WTC11 (cell line): ENCODE results near the gene MOSMO. TPM values are rescaled to one million over a fixed set of nuclear protein-coding genes. Genes with fewer than 3 reads are reported as not detected.
"Not testable (repeated sequence)": the region's sequence is repeated elsewhere in the genome, so short reads cannot be mapped to it uniquely, and the experiment has no call there.

Experiments used
- ATAC-seq: fragments of 200-7000 bp; cut with Tn5 transposase; 2 replicates; pipeline ENCODE4 v1.10.0; 2021; ENCODE audit warnings: mild to moderate bottlenecking, moderate library complexity
- CTCF ChIA-PET: fragments of 300-600 bp; sonication (Branson Sonifier 250); formaldehyde crosslinking; loops from one replicate; lab custom pipeline; 2021; ENCODE audit warnings: antibody characterized with exemption; lab: Charles Lee
- POLR2A ChIA-PET: fragments of 350-600 bp; sonication (Branson Sonifier 250); formaldehyde crosslinking; loops from one replicate; lab custom pipeline; 2021; ENCODE audit warnings: antibody characterized with exemption; lab: Charles Lee
- DNase-seq: peaks from one replicate; pipeline ENCODE4 v3.0.0; 2021; ENCODE audit warnings: low spot score
- H3K27ac Mint-ChIP-seq: 2 replicates; pipeline ENCODE4 v1.8.0; 2021; ENCODE audit warnings: mixed read lengths
- H3K27me3 Mint-ChIP-seq: 2 replicates; pipeline ENCODE4 v1.8.0; 2021; ENCODE audit warnings: low read depth, mild to moderate bottlenecking, moderate library complexity, mixed read lengths
- H3K36me3 Mint-ChIP-seq: 2 replicates; pipeline ENCODE4 v1.8.0; 2021; ENCODE audit warnings: mixed read lengths
- H3K4me1 Mint-ChIP-seq: 2 replicates; pipeline ENCODE4 v1.8.0; 2022; ENCODE audit warnings: mixed read lengths
- H3K4me3 Mint-ChIP-seq: 2 replicates; pipeline ENCODE4 v1.8.0; 2021; ENCODE audit warnings: mild to moderate bottlenecking, moderate library complexity, mixed read lengths
- H3K9me3 Mint-ChIP-seq: 2 replicates; pipeline ENCODE4 v1.8.0; 2021; ENCODE audit warnings: mixed read lengths
- CREM ChIP-seq: sonication (generic); formaldehyde crosslinking; IDR thresholded peaks from 2 replicates; pipeline ENCODE4 v1.8.1; 2022; ENCODE audit warnings: mild to moderate bottlenecking, missing genetic modification reagents, moderate library complexity
- ETV6 ChIP-seq: sonication (generic); formaldehyde crosslinking; IDR thresholded peaks from 2 replicates; pipeline ENCODE4 v1.8.1; 2022; ENCODE audit warnings: mild to moderate bottlenecking, missing genetic modification reagents
- FOXK1 ChIP-seq: sonication (generic); formaldehyde crosslinking; IDR thresholded peaks from 2 replicates; pipeline ENCODE4 v1.8.0; 2022; ENCODE audit warnings: mild to moderate bottlenecking, moderate library complexity, missing genetic modification reagents
- GTF2I ChIP-seq: fragments of 250-450 bp; sonication (Bioruptor Pico); conservative IDR thresholded peaks from 2 replicates; pipeline ENCODE4 v1.4.0; 2021; ENCODE audit warnings: mild to moderate bottlenecking
- IRF2 ChIP-seq: sonication (generic); formaldehyde crosslinking; IDR thresholded peaks from 2 replicates; pipeline ENCODE4 v1.8.0; 2022; ENCODE audit warnings: low read depth, missing genetic modification reagents, borderline replicate concordance
- NFATC4 ChIP-seq: fragments of 250-450 bp; sonication (Bioruptor Pico); IDR thresholded peaks from 2 replicates; pipeline ENCODE4 v1.9.0; 2021; ENCODE audit warnings: mild to moderate bottlenecking
- NFYB ChIP-seq: sonication (generic); formaldehyde crosslinking; conservative IDR thresholded peaks from 2 replicates; pipeline ENCODE4 v1.8.0; 2022; ENCODE audit warnings: low read depth, missing genetic modification reagents
- NR2C2 ChIP-seq: sonication (generic); formaldehyde crosslinking; IDR thresholded peaks from 2 replicates; pipeline ENCODE4 v1.8.0; 2022; ENCODE audit warnings: mild to moderate bottlenecking, missing genetic modification reagents
- OVOL2 ChIP-seq: fragments of 250-450 bp; sonication (Bioruptor Pico); IDR thresholded peaks from 2 replicates; pipeline ENCODE4 v1.9.0; 2021; ENCODE audit warnings: mild to moderate bottlenecking, borderline replicate concordance
- RORB ChIP-seq: fragments of 250-450 bp; sonication (Bioruptor Pico); IDR thresholded peaks from 2 replicates; pipeline ENCODE4 v1.9.0; 2021; ENCODE audit warnings: mild to moderate bottlenecking
- TEAD1 ChIP-seq: sonication (generic); formaldehyde crosslinking; IDR thresholded peaks from 2 replicates; pipeline ENCODE4 v1.8.0; 2022; ENCODE audit warnings: mild to moderate bottlenecking, missing genetic modification reagents
- TP53 ChIP-seq: sonication (generic); formaldehyde crosslinking; IDR thresholded peaks from 2 replicates; pipeline ENCODE4 v1.8.1; 2023; ENCODE audit warnings: mild to moderate bottlenecking, missing genetic modification reagents
- ZNF219 ChIP-seq: sonication (generic); formaldehyde crosslinking; IDR thresholded peaks from 2 replicates; pipeline ENCODE4 v1.8.0; 2023; ENCODE audit warnings: missing genetic modification reagents, mild to moderate bottlenecking, borderline replicate concordance
- total RNA-seq: library from RNA; stranded (reverse); gene quantifications from 3 replicates; pipeline ENCODE4 v1.2.3, GENCODE V29; 2021
- TF ChIP-seq, protein P1 (sequence below): sonication (generic); formaldehyde crosslinking; IDR thresholded peaks from 2 replicates; pipeline ENCODE4 v1.8.1; 2022; ENCODE audit warnings: mild to moderate bottlenecking, moderate library complexity, missing genetic modification reagents
- TF ChIP-seq, protein P2 (sequence below): fragments of 250-450 bp; sonication (Bioruptor Pico); conservative IDR thresholded peaks from 2 replicates; pipeline ENCODE4 v1.9.0; 2021; ENCODE audit warnings: mild to moderate bottlenecking
- TF ChIP-seq, protein P3 (sequence below): sonication (generic); formaldehyde crosslinking; IDR thresholded peaks from 2 replicates; pipeline ENCODE4 v1.8.1; 2023; ENCODE audit warnings: mild to moderate bottlenecking, missing genetic modification reagents, moderate library complexity
- TF ChIP-seq, protein P4 (sequence below): sonication (generic); formaldehyde crosslinking; IDR thresholded peaks from 2 replicates; pipeline ENCODE4 v1.8.0; 2022; ENCODE audit warnings: mild to moderate bottlenecking, missing genetic modification reagents
- TF ChIP-seq, protein P5 (sequence below): fragments of 250-450 bp; sonication (Bioruptor Pico); IDR thresholded peaks from 2 replicates; pipeline ENCODE4 v1.9.0; 2021; ENCODE audit warnings: moderate library complexity, mild to moderate bottlenecking, inconsistent platforms, borderline replicate concordance
- TF ChIP-seq, protein P6 (sequence below): sonication (generic); formaldehyde crosslinking; IDR thresholded peaks from 2 replicates; pipeline ENCODE4 v1.8.0; 2022; ENCODE audit warnings: mild to moderate bottlenecking, missing genetic modification reagents

Gene MOSMO
- total RNA-seq, 1 experiment from 2014 or later, result 10.7 TPM

DNA sequence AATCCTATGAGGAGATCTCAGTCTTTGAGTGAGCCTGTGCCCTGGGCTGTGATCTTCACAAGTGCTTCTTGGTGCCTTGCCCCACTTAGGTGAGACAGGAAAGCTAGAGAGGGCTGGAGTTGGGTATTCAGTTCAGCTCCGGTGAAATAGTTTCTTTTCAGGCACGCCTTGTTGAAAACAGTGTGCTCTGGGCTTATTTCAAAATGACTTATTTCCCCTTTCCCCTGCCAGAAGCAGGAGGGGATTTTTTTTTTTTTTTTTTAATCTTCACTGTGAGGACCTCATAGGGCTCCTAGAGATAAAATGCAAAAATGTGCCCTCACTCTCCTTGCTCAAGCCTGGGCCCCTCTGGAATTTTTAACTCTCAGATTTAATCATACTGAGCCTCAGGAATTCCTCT lies 27.2 kb downstream of the MOSMO start:
- peak overlapping the region; percentile 76; the same call in 1 of the 2 replicates for H3K27ac Mint-ChIP-seq
- H3K9me3 Mint-ChIP-seq, result peaks cover 8% of the 10 kb centered on the region
- DNase-seq, result no peak
- H3K27me3 Mint-ChIP-seq, result no peaks in the 10 kb centered on the region
- H3K4me1 Mint-ChIP-seq, result peaks cover 16% of the 10 kb centered on the region
- ChIA-PET POLR2A (no interaction called here), CTCF (interaction anchor here (0.7 to 2.4 kb wide), 5 partner anchors 21 to 154 kb away, joined by 3 to 5 read pairs (median 4); partner anchors contain the start of gene MOSMO)
- H3K36me3 Mint-ChIP-seq, result peaks cover 4% of the 10 kb centered on the region; the same call in 1 of the 2 replicates
- peak; percentile 47 for ATAC-seq
- no peak overlapping the region for H3K4me3 Mint-ChIP-seq
- TF ChIP-seq OVOL2 (CRISPR knock-in tag) (no peak), TEAD1 (no peak), GTF2I (CRISPR knock-in tag) (no peak), IRF2 (no peak), ZNF219 (CRISPR knock-in tag) (no peak), TP53 (CRISPR knock-in tag) (no peak), NFATC4 (CRISPR knock-in tag) (no peak), NFYB (CRISPR knock-in tag) (no peak), CREM (no peak), NR2C2 (CRISPR knock-in tag) (no peak), ETV6 (no peak), RORB (no peak), FOXK1 (CRISPR knock-in tag) (no peak)
- TF ChIP-seq, protein P1, sequence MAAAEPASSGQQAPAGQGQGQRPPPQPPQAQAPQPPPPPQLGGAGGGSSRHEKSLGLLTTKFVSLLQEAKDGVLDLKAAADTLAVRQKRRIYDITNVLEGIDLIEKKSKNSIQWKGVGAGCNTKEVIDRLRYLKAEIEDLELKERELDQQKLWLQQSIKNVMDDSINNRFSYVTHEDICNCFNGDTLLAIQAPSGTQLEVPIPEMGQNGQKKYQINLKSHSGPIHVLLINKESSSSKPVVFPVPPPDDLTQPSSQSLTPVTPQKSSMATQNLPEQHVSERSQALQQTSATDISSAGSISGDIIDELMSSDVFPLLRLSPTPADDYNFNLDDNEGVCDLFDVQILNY (CRISPR knock-in tag), result no peak
- TF ChIP-seq, protein P2, sequence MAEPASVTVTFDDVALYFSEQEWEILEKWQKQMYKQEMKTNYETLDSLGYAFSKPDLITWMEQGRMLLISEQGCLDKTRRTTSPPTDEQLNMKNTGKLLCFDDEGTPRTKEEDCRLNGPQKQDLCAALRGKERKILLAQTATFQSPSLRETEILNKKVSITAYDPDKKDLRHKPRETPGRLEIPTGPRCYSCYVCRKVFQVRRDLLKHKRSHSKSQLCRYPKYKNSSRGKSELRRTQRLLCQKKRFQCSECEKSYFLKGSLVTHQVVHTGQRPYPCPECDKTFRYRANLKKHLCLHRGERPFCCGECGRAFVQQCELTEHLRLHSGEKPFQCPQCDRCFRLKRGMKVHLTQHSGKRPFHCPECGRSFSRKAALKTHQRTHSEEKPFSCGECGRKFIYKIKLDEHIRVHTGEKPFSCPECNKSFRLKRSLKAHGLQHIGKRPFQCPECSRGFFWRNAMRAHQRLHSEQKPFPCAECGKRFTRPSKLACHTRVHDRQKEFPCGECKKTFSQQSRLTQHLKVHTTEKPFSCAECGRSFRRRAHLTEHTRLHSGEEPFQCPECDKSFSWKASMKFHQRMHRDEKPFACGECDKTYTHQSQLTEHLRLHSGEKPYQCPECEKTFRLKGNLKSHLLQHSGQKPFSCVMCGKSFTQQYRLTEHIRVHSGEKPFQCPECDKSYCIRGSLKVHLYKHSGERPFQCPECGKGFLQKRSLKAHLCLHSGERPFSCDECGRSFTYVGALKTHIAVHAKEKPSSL (CRISPR knock-in tag), result no peak
- TF ChIP-seq, protein P3, sequence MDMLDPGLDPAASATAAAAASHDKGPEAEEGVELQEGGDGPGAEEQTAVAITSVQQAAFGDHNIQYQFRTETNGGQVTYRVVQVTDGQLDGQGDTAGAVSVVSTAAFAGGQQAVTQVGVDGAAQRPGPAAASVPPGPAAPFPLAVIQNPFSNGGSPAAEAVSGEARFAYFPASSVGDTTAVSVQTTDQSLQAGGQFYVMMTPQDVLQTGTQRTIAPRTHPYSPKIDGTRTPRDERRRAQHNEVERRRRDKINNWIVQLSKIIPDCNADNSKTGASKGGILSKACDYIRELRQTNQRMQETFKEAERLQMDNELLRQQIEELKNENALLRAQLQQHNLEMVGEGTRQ (CRISPR knock-in tag), result no peak
- TF ChIP-seq, protein P4, sequence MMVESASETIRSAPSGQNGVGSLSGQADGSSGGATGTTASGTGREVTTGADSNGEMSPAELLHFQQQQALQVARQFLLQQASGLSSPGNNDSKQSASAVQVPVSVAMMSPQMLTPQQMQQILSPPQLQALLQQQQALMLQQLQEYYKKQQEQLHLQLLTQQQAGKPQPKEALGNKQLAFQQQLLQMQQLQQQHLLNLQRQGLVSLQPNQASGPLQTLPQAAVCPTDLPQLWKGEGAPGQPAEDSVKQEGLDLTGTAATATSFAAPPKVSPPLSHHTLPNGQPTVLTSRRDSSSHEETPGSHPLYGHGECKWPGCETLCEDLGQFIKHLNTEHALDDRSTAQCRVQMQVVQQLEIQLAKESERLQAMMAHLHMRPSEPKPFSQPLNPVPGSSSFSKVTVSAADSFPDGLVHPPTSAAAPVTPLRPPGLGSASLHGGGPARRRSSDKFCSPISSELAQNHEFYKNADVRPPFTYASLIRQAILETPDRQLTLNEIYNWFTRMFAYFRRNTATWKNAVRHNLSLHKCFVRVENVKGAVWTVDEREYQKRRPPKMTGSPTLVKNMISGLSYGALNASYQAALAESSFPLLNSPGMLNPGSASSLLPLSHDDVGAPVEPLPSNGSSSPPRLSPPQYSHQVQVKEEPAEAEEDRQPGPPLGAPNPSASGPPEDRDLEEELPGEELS (CRISPR knock-in tag), result no peak
- TF ChIP-seq, protein P5, sequence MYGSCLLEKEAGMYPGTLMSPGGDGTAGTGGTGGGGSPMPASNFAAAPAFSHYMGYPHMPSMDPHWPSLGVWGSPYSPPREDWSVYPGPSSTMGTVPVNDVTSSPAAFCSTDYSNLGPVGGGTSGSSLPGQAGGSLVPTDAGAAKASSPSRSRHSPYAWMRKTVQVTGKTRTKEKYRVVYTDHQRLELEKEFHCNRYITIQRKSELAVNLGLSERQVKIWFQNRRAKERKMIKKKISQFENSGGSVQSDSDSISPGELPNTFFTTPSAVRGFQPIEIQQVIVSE (CRISPR knock-in tag), result no peak
- TF ChIP-seq, protein P6, sequence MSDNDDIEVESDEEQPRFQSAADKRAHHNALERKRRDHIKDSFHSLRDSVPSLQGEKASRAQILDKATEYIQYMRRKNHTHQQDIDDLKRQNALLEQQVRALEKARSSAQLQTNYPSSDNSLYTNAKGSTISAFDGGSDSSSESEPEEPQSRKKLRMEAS (CRISPR knock-in tag), result no peak

DNA sequence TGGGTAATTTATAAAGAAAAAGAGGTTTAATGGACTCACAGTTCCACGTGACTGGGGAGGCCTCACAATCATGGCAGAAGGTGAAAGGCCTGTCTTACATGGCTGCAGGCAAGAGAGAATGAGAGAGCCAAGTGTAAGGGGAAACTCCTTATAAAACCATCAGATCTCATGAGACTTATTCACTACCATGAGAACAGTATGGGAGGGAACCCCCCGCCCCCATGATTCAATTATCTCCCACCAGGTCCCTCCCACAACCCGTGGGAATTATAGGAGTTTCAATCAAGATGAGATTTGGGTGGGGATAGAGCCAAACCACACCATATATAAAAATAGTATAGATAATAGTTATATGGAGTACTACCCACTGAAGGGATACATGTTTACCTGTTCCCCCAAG lies 36.0 kb downstream of the MOSMO start:
- H3K27me3 Mint-ChIP-seq, H3K4me1 Mint-ChIP-seq, H3K27ac Mint-ChIP-seq, H3K4me3 Mint-ChIP-seq, H3K36me3 Mint-ChIP-seq, H3K9me3 Mint-ChIP-seq, DNase-seq, POLR2A ChIA-PET, ATAC-seq: not testable (repeated sequence)
- CTCF ChIA-PET, result interaction anchor here (1.0 kb wide), 1 partner anchor 33 kb away, joined by 3 read pairs; no protein-coding TSS in a partner anchor

DNA sequence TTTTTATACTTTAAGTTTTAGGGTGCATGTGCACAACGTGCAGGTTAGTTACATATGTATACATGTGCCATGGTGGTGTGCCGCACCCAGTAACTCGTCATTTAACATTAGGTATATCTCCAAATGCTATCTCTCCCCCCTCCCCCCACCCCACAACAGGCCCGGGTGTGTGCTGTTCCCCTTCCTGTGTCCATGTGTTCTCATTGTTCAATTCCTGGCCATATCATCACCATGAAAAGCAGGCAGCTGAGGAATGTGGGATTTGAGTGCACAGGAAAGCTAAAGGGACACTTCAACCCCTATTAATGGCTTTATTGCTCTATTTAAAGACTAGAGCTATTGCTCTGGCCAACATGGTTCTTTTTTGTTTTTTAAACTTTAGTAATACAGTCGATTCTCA lies 38.0 kb downstream of the MOSMO start:
- H3K36me3 Mint-ChIP-seq, H3K27me3 Mint-ChIP-seq, CTCF ChIA-PET, H3K9me3 Mint-ChIP-seq, POLR2A ChIA-PET, ATAC-seq, H3K4me3 Mint-ChIP-seq, H3K4me1 Mint-ChIP-seq, DNase-seq, H3K27ac Mint-ChIP-seq: not testable (repeated sequence)
